ENCODE data around the gene NLGN3. TPM values are rescaled to one million over a fixed set of nuclear protein-coding genes. Genes with fewer than 3 reads are reported as not detected.
"Not testable (repeated sequence)": the region's sequence is repeated elsewhere in the genome, so short reads cannot be mapped to it uniquely, and the experiment has no call there.

Gene NLGN3
- total RNA-seq, 3 donors from 2014 or later, result under 0.01 to 1.0 (median 0.32) TPM

GRCh38 chrX:71175531-71175930 is 30.9 kb downstream of the NLGN3 start:
- intact Hi-C loops (cut with DNase I; ENCODE audit: low total_unique reads), result no loop called here
- H3K4me3 ChIP-seq, result no peak overlapping the region
- H3K27me3 ChIP-seq, result peaks cover 0 to 23% of the 10 kb centered on the region in 2 donors
- no peaks in the 10 kb centered on the region for H3K9me3 ChIP-seq
- H3K36me3 ChIP-seq, result no peaks in the 10 kb centered on the region
- TF ChIP-seq CTCF (IDR thresholded peaks at IDR 0.05) (no peak), POLR2AphosphoS5 (IDR thresholded peaks at IDR 0.05) (no peak), POLR2A (IDR thresholded peaks at IDR 0.05) (no peak)
- H3K4me1 ChIP-seq, result no peaks in the 10 kb centered on the region
- H3K27ac ChIP-seq, result no peak overlapping the region
- DNase-seq (ENCODE audit: low spot score in 2 of 2), result no peak

GRCh38 chrX:71177327-71177726 is 32.7 kb downstream of the NLGN3 start:
- no peaks in the 10 kb centered on the region for H3K9me3 ChIP-seq
- H3K27me3 ChIP-seq, result peaks cover 0 to 23% of the 10 kb centered on the region in 2 donors
- no peak for DNase-seq (ENCODE audit: low spot score in 2 of 2)
- H3K4me1 ChIP-seq, result no peaks in the 10 kb centered on the region
- no peak overlapping the region for H3K4me3 ChIP-seq
- no peaks in the 10 kb centered on the region for H3K36me3 ChIP-seq
- TF ChIP-seq CTCF (IDR thresholded peaks at IDR 0.05), result no peak
- TF ChIP-seq POLR2AphosphoS5 (IDR thresholded peaks at IDR 0.05), result no peak
- TF ChIP-seq POLR2A (IDR thresholded peaks at IDR 0.05), result no peak
- intact Hi-C loops (cut with DNase I; ENCODE audit: low total_unique reads), result no loop called here
- H3K27ac ChIP-seq, result peak overlapping the region in 1 of 2 donors; percentile 19

- peak overlapping the region in 1 of 2 donors; percentile 43 for H3K27ac ChIP-seq
- H3K9me3 ChIP-seq, result no peaks in the 10 kb centered on the region
- peak in 1 of 2 donors; percentile 48 for DNase-seq (ENCODE audit: low spot score in 2 of 2)
These were observed 34.3 kb downstream of the NLGN3 start for GRCh38 chrX:71178908-71179307.

GRCh38 chrX:71180579-71181265 is 36.1 kb downstream of the NLGN3 start:
- intact Hi-C loops (cut with DNase I; ENCODE audit: low total_unique reads); H3K27ac ChIP-seq; DNase-seq (ENCODE audit: low spot score in 2 of 2); H3K36me3 ChIP-seq; H3K4me1 ChIP-seq; H3K4me3 ChIP-seq; H3K9me3 ChIP-seq: not testable (repeated sequence)
- H3K27me3 ChIP-seq, result peaks cover 0 to 33% of the 10 kb centered on the region in 2 donors

More at GRCh38 chrX:71178908-71179307, 34.3 kb downstream of the NLGN3 start:
- no peak overlapping the region for H3K4me3 ChIP-seq
- intact Hi-C loops (cut with DNase I; ENCODE audit: low total_unique reads), result no loop called here
- H3K27me3 ChIP-seq, result peaks cover 0 to 32% of the 10 kb centered on the region in 2 donors
- H3K4me1 ChIP-seq, result no peaks in the 10 kb centered on the region
- TF ChIP-seq CTCF (IDR thresholded peaks at IDR 0.05), result peak; percentile 47 to 65 (median 52)
- no peak for TF ChIP-seq POLR2AphosphoS5 (IDR thresholded peaks at IDR 0.05)
- no peaks in the 10 kb centered on the region for H3K36me3 ChIP-seq

GRCh38 chrX:71181558-71181909 is 36.9 kb downstream of the NLGN3 start:
- Histone ChIP-seq H3K27me3 (peaks cover 0 to 33% of the 10 kb centered on the region in 2 donors), H3K4me3 (peak overlapping the region; percentile 42 to 66 (median 52)), H3K27ac (peak overlapping the region; percentile 89 to 90), H3K9me3 (no peaks in the 10 kb centered on the region), H3K36me3 (no peaks in the 10 kb centered on the region), H3K4me1 (no peaks in the 10 kb centered on the region)
- intact Hi-C loops (cut with DNase I; ENCODE audit: low total_unique reads), result no loop called here
- DNase-seq (ENCODE audit: low spot score in 2 of 2), result no peak
- TF ChIP-seq POLR2AphosphoS5 (IDR thresholded peaks at IDR 0.05) (no peak), POLR2A (IDR thresholded peaks at IDR 0.05) (no peak), CTCF (IDR thresholded peaks at IDR 0.05) (no peak)
